GM12864 (cell line): ENCODE results near the gene HOXD12.

Experiments used
- DNase-seq: peaks from one replicate; pipeline ENCODE4 v3.0.0-alpha.2; 2011; ENCODE audit warnings: low read depth
- H3K4me3 ChIP-seq: 2 replicates; pipeline ENCODE4 v1.5.1; 2011; ENCODE audit warnings: mild to moderate bottlenecking, low read depth, low read length, control low read depth
- CTCF ChIP-seq: IDR thresholded peaks from 2 replicates; pipeline ENCODE4 v1.5.1; 2011; ENCODE audit warnings: low read depth, mild to moderate bottlenecking, moderate library complexity, low read length, control low read depth, inconsistent platforms; ENCODE audit errors: missing control alignments

HOXD12 gene

DNA sequence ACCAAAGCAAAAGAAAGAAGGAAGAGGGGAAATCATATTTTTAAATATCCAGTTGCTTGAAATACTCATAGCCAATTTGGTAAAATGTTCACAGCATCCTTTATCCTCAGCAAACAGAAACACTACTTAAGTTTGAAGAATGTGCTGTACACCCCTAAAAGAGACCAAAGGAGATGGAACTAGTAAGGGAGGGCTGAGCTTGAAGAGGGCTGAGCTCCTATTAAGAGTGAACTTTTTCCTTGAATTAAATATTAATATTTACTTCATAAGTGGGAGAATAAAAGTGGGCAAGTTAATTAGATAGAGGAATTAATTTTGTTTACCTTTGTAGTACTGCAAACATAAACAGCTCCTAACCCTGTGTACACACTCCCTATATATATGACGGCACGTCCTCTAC, 22.8 kb upstream of the HOXD12 start:
- no peak for DNase-seq
- H3K4me3 ChIP-seq: no peak overlapping the region
- no peak for TF ChIP-seq CTCF

DNA sequence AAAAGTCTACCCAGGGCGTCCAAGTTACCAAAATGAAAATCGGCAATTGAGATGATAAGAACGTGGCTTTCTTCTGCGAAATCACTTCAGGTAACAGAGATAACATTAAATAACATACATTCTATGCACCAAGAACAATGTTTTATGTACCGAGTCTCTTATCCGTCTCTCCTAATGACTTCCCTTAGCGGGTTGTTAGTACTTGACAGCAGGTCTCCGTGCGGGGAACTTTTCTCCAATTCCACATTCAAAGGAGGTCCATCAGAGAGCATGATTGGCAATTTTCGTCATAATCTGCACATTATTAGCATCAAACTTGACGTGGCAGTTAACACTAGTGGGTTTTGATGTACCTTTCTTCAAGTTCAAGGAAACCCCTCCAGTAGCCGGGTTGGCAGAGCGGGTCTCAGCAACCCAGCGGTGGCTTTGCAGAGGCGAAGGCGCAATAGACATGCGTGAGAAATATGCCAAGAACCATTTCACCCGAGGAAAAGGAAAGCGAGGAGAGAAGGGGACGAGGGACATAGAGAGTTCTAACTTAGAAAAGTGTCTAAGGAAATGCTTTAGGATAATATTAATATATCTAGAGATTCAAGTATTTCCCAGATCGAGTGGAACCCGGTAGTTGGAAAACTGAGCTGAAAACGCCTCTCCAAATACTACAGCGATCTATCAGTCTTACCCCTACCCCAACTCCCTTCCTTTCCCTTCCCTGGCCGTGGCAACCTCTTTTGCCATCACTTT, 20.9 kb upstream of the HOXD12 start:
- DNase-seq: no peak
- TF ChIP-seq CTCF: no peak
- no peak overlapping the region for H3K4me3 ChIP-seq

GRCh38 chr2:176079285-176079830, 20.2 kb upstream of the HOXD12 start:
- no peak for TF ChIP-seq CTCF
- H3K4me3 ChIP-seq: no peak overlapping the region
- DNase-seq: no peak

DNA sequence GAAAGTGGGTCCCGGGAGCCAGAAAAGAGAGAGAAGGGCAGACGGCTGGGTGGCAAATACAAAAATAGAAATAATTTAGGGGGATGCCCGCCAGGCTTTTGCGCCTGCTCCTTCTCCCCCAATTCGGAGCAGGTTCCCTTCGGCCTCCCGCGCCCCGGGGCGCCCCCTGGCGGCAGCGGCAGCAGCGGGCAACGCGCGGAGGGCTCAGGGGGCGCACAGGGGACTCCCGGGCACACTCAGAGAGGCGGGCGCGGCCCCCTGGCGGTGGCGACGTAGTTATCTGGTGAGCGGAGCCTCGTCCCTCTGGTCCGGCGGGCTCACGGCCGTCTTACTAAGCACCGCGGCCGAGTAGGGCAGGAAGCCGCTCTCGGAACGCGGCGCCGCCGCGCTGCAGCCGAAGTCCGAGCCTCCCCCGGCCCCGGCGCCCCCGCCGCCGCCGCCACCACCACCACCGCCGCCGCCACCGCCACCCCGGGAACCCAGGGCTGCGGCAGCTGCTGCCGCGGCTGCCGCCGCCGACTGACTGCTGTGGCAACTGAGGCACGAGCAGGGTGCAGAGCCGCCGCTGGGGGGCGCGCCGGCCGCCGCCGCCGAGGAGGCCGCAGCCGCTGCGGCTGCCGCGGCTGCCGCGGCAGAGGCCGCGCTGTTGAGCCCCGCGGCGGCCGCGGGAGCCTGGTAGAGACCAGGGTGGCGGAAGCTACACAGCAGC, 19.6 kb upstream of the HOXD12 start:
- H3K4me3 ChIP-seq: no peak overlapping the region
- no peak for DNase-seq
- peak; percentile 41 for TF ChIP-seq CTCF

GRCh38 chr2:176080540-176081375, 18.8 kb upstream of the HOXD12 start:
- DNase-seq: no peak
- no peak for TF ChIP-seq CTCF
- no peak overlapping the region for H3K4me3 ChIP-seq

GRCh38 chr2:176081376-176081836, 18.2 kb upstream of the HOXD12 start:
- H3K4me3 ChIP-seq: no peak overlapping the region
- DNase-seq: no peak
- TF ChIP-seq CTCF: no peak
